ENCODE results near the gene AP1G1. TPM values are rescaled to one million over a fixed set of nuclear protein-coding genes. Genes with fewer than 3 reads are reported as not detected.

Gene AP1G1
- total RNA-seq (26.7 TPM), polyA plus RNA-seq (24.1 TPM)
- long read RNA-seq, donor 1 = 0 reads
- long read RNA-seq, donor 2 = 0 reads
- long read RNA-seq, donor 3, full-length matches to known transcripts = 1 of 1 reads
- long read RNA-seq, donor 3, partial matches to known transcripts = 0 of 1 reads
- long read RNA-seq, donor 3, other reads (novel, unspliced or antisense) = 0 of 1 reads
- long read RNA-seq, donor 4 = 0 reads
- long read RNA-seq, donor 5, full-length matches to known transcripts = 4 of 4 reads
- long read RNA-seq, donor 5, partial matches to known transcripts = 0 of 4 reads
- long read RNA-seq, donor 5, other reads (novel, unspliced or antisense) = 0 of 4 reads
- long read RNA-seq, donor 6, full-length matches to known transcripts = 2 of 8 reads
- long read RNA-seq, donor 6, partial matches to known transcripts = 6 of 8 reads
- long read RNA-seq, donor 6, other reads (novel, unspliced or antisense) = 0 of 8 reads
- long read RNA-seq, donor 7, full-length matches to known transcripts = 4 of 12 reads
- long read RNA-seq, donor 7, partial matches to known transcripts = 8 of 12 reads
- long read RNA-seq, donor 7, other reads (novel, unspliced or antisense) = 0 of 12 reads
- long read RNA-seq, donor 8, partial matches to known transcripts = 17 of 17 reads
- long read RNA-seq, donor 8, other reads (novel, unspliced or antisense) = 0 of 17 reads
- long read RNA-seq, donor 9 = 0 reads
- long read RNA-seq, donor 10 = 0 reads

DNA sequence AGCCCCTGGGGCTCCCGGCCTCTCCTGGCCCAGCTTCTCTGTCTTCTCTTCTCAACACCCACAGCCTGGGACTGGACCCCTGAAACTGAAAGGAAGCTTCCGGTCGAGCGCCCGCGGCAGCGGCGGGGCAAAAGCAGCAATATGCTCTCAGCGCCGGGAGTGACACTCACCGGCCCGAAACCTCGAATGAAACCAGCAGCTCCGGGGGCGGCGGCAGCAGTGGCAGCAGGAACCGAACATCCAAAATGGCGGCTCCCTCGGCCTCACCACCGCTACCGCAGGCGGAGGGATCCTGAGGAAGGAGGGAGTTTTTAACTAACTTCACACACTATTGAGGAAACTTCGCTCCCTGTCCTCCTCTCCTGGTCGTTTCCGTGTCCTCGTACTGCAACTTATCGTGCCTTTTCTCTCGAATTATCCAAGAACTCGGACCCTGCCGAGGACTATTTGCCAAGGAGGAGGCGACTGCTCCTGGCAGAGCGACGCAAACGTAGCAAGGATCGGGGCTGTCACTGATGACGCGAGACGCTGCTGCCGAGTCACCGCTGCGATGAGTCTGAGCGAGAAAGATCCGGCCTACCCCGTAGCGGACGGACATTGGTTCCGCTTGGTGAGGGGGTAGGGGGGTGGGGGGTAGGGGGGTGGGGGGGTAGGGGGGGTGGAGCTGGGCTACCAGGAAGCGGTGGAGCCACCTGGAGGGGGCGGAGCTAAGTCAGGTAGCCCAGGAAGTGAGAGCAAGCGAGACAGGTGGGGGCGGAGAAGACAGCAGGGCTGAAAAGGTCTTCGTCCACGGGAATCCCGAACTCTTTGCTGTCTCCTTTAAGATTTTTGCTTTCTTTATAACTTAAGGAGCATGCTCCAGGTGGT is at the start of gene AP1G1:
AP1G1 (minus strand) TSS at position 242 of the 867 bp plus-strand sequence. CDS start 19,355 bp downstream, outside the sequence.
- Histone ChIP-seq H3K27ac (ENCODE audit: low read depth in 1 of 2, low read length in 1 of 2) (peak within 1 kb of the TSS; percentile 96 to 99), H3K4me3 (ENCODE audit: low read length in 2 of 2) (peak within 1 kb of the TSS; percentile 81 to 93), H3K27me3 (ENCODE audit: control insufficient read depth in 2 of 2, insufficient read depth in 1 of 2, low read length in 1 of 2) (no peaks in the 10 kb centered on the region), H3K4me1 (ENCODE audit: control insufficient read depth in 2 of 2, insufficient read depth in 2 of 2, low read length in 2 of 2) (peaks cover 10% of the 10 kb centered on the region in 2 donors), H3K36me3 (ENCODE audit: control insufficient read depth in 2 of 2, insufficient read depth in 2 of 2, low read length in 1 of 2) (peaks cover 0 to 6% of the 10 kb centered on the region in 2 donors), H3K9me3 (ENCODE audit: control insufficient read depth in 2 of 2, insufficient read depth in 1 of 2, low read length in 1 of 2) (no peaks in the 10 kb centered on the region)
- peak; percentile 93 to 99 (median 96) for DNase-seq (ENCODE audit: low read depth in 6 of 9, low spot score in 9 of 9)
- under 1% methylated on average over 54 of the region's 54 CpGs for WGBS

DNA sequence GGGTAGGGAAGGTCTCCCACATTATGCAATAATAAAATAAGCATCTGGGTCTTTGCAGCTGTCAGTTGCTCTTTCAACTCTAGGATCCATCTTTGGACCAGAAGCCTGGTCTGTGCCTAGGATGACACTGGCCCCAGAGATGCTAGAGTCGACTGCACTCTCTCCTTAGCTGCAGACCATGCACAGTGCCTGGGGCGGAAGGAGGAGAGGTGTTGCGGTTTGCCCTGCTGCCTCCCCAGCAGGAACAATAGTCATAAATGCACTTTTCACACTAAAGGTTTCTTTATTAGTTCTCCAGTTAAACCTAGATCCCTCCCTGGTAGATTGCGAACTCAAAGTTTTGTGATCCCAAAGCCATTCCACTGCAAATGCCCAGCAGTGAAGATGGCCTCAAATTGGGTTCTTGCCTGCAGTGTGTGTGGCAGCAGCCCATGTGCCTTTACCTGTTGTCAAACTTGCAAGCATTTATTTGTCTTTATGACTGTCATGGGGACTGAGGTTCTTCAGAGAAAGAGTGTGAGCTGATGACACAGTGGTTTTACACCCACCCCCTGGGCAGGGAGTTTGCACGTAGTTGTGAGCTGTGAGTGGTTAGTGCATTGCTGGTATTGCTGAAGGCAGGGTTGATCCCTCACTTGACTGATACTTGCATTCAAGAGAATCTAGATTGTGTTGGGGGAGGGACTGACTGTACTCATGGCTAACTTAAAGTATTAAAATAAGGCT is 47.5 kb upstream of the AP1G1 start:
- Histone ChIP-seq H3K27ac (ENCODE audit: low read depth in 1 of 2, low read length in 1 of 2) (no peak overlapping the region), H3K36me3 (ENCODE audit: control insufficient read depth in 2 of 2, insufficient read depth in 2 of 2, low read length in 1 of 2) (peaks cover 44 to 71% of the 10 kb centered on the region in 2 donors)
- WGBS = 92% methylated on average over 5 of the region's 5 CpGs

DNA sequence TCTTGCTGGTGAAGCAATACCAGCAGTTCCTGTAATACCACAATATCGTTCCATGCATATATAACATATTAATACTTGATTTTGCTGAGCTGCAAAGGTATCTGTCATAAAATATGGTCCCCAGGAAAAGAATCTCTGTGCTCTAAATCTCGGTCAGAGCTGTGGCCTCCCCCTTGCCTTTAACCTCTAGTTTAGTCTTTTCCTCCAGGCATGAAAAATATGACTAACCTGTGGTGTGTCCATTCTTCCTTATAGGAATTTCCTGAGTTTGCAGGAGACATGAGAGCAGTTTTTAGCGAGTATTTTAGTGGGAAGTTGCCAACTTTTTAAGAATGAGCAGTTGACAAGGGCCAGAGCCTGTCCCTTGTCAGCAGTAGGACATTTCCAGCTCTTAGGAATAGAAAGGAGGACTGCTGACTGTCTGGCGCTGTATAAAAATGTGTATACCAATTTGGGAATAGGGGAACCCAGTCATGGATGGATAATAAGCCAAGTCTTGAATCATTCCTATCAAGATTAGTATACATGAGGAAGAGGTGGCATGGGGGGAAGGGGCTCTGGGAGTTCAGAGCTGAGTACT is 45.8 kb upstream of the AP1G1 start:
- WGBS = 97% methylated on average over 4 of the region's 4 CpGs
- H3K36me3 ChIP-seq (ENCODE audit: control insufficient read depth in 2 of 2, insufficient read depth in 2 of 2, low read length in 1 of 2) = peaks cover 50 to 80% of the 10 kb centered on the region in 2 donors

More for the DNA sequence above, 47.5 kb upstream of the AP1G1 start:
- Histone ChIP-seq H3K4me3 (ENCODE audit: low read length in 2 of 2) (no peak overlapping the region), H3K9me3 (ENCODE audit: control insufficient read depth in 2 of 2, insufficient read depth in 1 of 2, low read length in 1 of 2) (no peaks in the 10 kb centered on the region), H3K27me3 (ENCODE audit: control insufficient read depth in 2 of 2, insufficient read depth in 1 of 2, low read length in 1 of 2) (no peaks in the 10 kb centered on the region), H3K4me1 (ENCODE audit: control insufficient read depth in 2 of 2, insufficient read depth in 2 of 2, low read length in 2 of 2) (peaks cover 31 to 56% of the 10 kb centered on the region in 2 donors)
- no peak for DNase-seq (ENCODE audit: low read depth in 6 of 9, low spot score in 9 of 9)

DNA sequence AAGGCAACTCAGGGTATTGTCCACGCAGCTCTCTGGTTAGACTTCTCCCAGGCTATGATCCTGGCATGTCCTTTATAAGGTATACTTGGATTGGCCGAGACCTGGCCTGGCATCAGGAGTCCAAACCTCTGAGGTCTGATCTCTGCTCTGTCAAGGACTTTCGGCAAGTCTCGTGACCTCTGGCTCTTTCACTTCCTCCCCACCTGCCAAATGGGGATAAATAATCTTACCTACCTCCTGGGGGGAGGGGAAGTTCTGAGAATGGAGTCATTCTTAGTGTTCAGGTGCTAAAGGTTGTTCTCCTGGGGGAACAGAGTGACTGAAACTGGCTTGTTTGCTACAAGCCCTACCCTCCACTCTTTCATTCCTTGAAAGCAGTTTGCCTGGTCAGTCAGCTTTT is 44.8 kb upstream of the AP1G1 start:
- Histone ChIP-seq H3K4me1 (ENCODE audit: control insufficient read depth in 2 of 2, insufficient read depth in 2 of 2, low read length in 2 of 2) (peaks cover 36 to 69% of the 10 kb centered on the region in 2 donors), H3K27ac (ENCODE audit: low read depth in 1 of 2, low read length in 1 of 2) (peak overlapping the region in 1 of 2 donors; percentile 82), H3K9me3 (ENCODE audit: control insufficient read depth in 2 of 2, insufficient read depth in 1 of 2, low read length in 1 of 2) (no peaks in the 10 kb centered on the region), H3K4me3 (ENCODE audit: low read length in 2 of 2) (no peak overlapping the region), H3K27me3 (ENCODE audit: control insufficient read depth in 2 of 2, insufficient read depth in 1 of 2, low read length in 1 of 2) (no peaks in the 10 kb centered on the region), H3K36me3 (ENCODE audit: control insufficient read depth in 2 of 2, insufficient read depth in 2 of 2, low read length in 1 of 2) (peaks cover 55 to 80% of the 10 kb centered on the region in 2 donors)
- DNase-seq (ENCODE audit: low read depth in 6 of 9, low spot score in 9 of 9) = peak in 1 of 9 donors; percentile 39
- 63% methylated on average over 4 of the region's 4 CpGs for WGBS

More for the DNA sequence above, 45.8 kb upstream of the AP1G1 start:
- no peak for DNase-seq (ENCODE audit: low read depth in 6 of 9, low spot score in 9 of 9)
- Histone ChIP-seq H3K27me3 (ENCODE audit: control insufficient read depth in 2 of 2, insufficient read depth in 1 of 2, low read length in 1 of 2) (no peaks in the 10 kb centered on the region), H3K4me3 (ENCODE audit: low read length in 2 of 2) (no peak overlapping the region), H3K27ac (ENCODE audit: low read depth in 1 of 2, low read length in 1 of 2) (no peak overlapping the region), H3K9me3 (ENCODE audit: control insufficient read depth in 2 of 2, insufficient read depth in 1 of 2, low read length in 1 of 2) (no peaks in the 10 kb centered on the region), H3K4me1 (ENCODE audit: control insufficient read depth in 2 of 2, insufficient read depth in 2 of 2, low read length in 2 of 2) (peaks cover 36 to 69% of the 10 kb centered on the region in 2 donors)

DNA sequence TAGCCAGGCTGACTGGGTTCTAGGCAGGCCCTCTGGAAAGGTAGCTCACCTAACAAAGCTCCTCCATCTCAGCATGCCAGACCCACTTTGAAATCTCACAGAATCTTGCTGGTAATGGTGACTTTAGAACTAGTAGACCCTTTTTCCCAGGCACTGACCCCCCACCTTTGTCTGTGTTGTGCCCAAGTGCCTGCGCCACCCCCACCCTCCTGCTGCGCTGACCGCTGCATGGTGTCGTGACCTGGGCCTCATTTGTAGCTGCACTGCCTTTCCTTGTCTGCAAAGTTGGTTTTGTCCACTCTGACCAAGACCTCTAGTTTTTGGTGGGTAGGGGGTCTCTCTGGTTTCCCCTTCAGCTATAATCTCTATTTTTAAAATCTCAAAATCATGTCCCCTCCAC is 43.9 kb upstream of the AP1G1 start:
- Histone ChIP-seq H3K4me1 (ENCODE audit: control insufficient read depth in 2 of 2, insufficient read depth in 2 of 2, low read length in 2 of 2) (peaks cover 36 to 69% of the 10 kb centered on the region in 2 donors), H3K4me3 (ENCODE audit: low read length in 2 of 2) (peak overlapping the region in 1 of 2 donors; percentile 8), H3K27me3 (ENCODE audit: control insufficient read depth in 2 of 2, insufficient read depth in 1 of 2, low read length in 1 of 2) (no peaks in the 10 kb centered on the region), H3K9me3 (ENCODE audit: control insufficient read depth in 2 of 2, insufficient read depth in 1 of 2, low read length in 1 of 2) (no peaks in the 10 kb centered on the region), H3K27ac (ENCODE audit: low read depth in 1 of 2, low read length in 1 of 2) (peak overlapping the region in 1 of 2 donors; percentile 82), H3K36me3 (ENCODE audit: control insufficient read depth in 2 of 2, insufficient read depth in 2 of 2, low read length in 1 of 2) (peaks cover 55 to 83% of the 10 kb centered on the region in 2 donors)
- DNase-seq (ENCODE audit: low read depth in 6 of 9, low spot score in 9 of 9) = no peak
- 98% methylated on average over 4 of the region's 4 CpGs for WGBS

DNA sequence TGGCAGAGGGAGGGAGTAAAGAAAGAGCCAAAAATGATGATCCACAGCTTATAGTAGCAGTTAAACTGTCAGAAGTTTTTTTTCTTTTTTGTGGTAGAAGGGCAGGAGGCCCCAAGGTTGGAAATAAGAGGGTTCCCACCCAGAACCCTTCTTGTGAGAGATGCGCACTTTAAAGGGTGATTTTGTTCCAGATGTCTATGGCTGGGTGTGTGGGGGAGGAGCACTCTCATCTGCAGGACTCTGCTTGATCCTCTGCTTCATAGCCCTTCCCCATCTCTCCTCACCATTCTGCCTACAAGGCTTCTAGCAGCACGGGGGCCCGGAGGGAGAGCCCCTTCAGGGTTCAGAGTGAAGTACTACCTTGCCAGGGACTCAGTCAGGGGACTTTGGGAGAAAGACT is 43.5 kb upstream of the AP1G1 start:
- Histone ChIP-seq H3K4me1 (ENCODE audit: control insufficient read depth in 2 of 2, insufficient read depth in 2 of 2, low read length in 2 of 2) (peaks cover 36 to 69% of the 10 kb centered on the region in 2 donors), H3K36me3 (ENCODE audit: control insufficient read depth in 2 of 2, insufficient read depth in 2 of 2, low read length in 1 of 2) (peaks cover 52 to 80% of the 10 kb centered on the region in 2 donors)
- DNase-seq (ENCODE audit: low read depth in 6 of 9, low spot score in 9 of 9) = peak in 5 of 9 donors; percentile 37 to 76 (median 49)

DNA sequence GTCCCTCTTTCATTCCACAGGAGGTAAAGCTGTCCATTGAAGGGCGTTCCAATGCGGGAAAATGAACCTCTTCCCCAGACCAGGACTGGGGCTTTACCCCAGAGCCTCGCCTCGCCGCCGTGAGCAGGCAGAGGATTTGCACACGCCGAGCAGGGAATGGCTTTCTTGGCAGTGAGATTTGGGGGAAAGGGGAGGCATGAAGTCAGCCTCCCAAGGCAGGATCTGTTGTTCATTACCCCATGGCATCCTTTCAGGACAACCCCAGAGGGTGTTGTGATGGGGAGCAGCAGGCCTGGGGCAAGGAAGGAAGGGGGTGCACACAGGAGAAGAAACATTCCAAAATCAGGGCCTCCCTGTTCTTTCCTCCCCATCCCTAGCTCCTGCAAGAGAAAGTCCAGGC is 43.1 kb upstream of the AP1G1 start:
- H3K27ac ChIP-seq (ENCODE audit: low read depth in 1 of 2, low read length in 1 of 2) = peak overlapping the region in 1 of 2 donors; percentile 82
- peak overlapping the region in 1 of 2 donors; percentile 8 for H3K4me3 ChIP-seq (ENCODE audit: low read length in 2 of 2)
- H3K9me3 ChIP-seq (ENCODE audit: control insufficient read depth in 2 of 2, insufficient read depth in 1 of 2, low read length in 1 of 2) = no peaks in the 10 kb centered on the region
- H3K4me1 ChIP-seq (ENCODE audit: control insufficient read depth in 2 of 2, insufficient read depth in 2 of 2, low read length in 2 of 2) = peaks cover 40 to 72% of the 10 kb centered on the region in 2 donors
- WGBS = 96% methylated on average over 8 of the region's 8 CpGs
- H3K36me3 ChIP-seq (ENCODE audit: control insufficient read depth in 2 of 2, insufficient read depth in 2 of 2, low read length in 1 of 2) = peaks cover 52 to 80% of the 10 kb centered on the region in 2 donors
- no peak for DNase-seq (ENCODE audit: low read depth in 6 of 9, low spot score in 9 of 9)
- H3K27me3 ChIP-seq (ENCODE audit: control insufficient read depth in 2 of 2, insufficient read depth in 1 of 2, low read length in 1 of 2) = no peaks in the 10 kb centered on the region

More for the DNA sequence above, 43.5 kb upstream of the AP1G1 start:
- Histone ChIP-seq H3K4me3 (ENCODE audit: low read length in 2 of 2) (peak overlapping the region in 1 of 2 donors; percentile 8), H3K27ac (ENCODE audit: low read depth in 1 of 2, low read length in 1 of 2) (peak overlapping the region in 1 of 2 donors; percentile 82), H3K9me3 (ENCODE audit: control insufficient read depth in 2 of 2, insufficient read depth in 1 of 2, low read length in 1 of 2) (no peaks in the 10 kb centered on the region), H3K27me3 (ENCODE audit: control insufficient read depth in 2 of 2, insufficient read depth in 1 of 2, low read length in 1 of 2) (no peaks in the 10 kb centered on the region)
- WGBS = 23% methylated on average over 3 of the region's 3 CpGs

DNA sequence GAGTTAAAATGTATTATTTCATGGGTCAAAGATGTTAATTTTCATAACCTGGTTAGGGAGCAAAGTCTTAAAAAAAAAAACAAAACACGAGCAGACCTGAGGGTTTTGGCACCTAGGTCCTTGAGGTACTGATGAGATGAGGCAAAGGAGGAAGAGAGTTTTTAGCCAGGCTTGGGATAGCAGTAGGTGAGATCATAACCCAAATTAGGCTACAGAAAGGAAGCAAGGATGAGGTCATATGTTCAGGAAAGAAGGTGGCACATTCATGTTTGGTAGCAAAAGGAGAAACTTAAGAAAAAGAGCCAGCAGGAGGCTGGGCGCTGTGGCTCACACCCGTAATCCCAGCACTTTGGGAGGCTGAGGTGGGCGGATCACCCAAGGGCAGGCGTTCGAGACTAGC is 40.0 kb upstream of the AP1G1 start:
- no peak for DNase-seq (ENCODE audit: low read depth in 6 of 9, low spot score in 9 of 9)
- peaks cover 35 to 47% of the 10 kb centered on the region in 2 donors for H3K4me1 ChIP-seq (ENCODE audit: control insufficient read depth in 2 of 2, insufficient read depth in 2 of 2, low read length in 2 of 2)
- H3K27me3 ChIP-seq (ENCODE audit: control insufficient read depth in 2 of 2, insufficient read depth in 1 of 2, low read length in 1 of 2) = no peaks in the 10 kb centered on the region
- peaks cover 45 to 56% of the 10 kb centered on the region in 2 donors for H3K36me3 ChIP-seq (ENCODE audit: control insufficient read depth in 2 of 2, insufficient read depth in 2 of 2, low read length in 1 of 2)
- H3K4me3 ChIP-seq (ENCODE audit: low read length in 2 of 2) = no peak overlapping the region
- H3K27ac ChIP-seq (ENCODE audit: low read depth in 1 of 2, low read length in 1 of 2) = no peak overlapping the region
- H3K9me3 ChIP-seq (ENCODE audit: control insufficient read depth in 2 of 2, insufficient read depth in 1 of 2, low read length in 1 of 2) = no peaks in the 10 kb centered on the region
- WGBS = 99% methylated on average over 6 of the region's 6 CpGs

All from thymus (tissue), 14 donors.